Tibial nerve (tissue), 4 donors: Measurements from ENCODE around the gene SAMSN1. TPM values are rescaled to one million over a fixed set of nuclear protein-coding genes. Genes with fewer than 3 reads are reported as not detected.

Source experiments
- DNase-seq, 2 donors: peaks; one replicate each; pipeline ENCODE4 v3.0.0-alpha.2; 2019; ENCODE audit warnings: low spot score in 2 of 2
- H3K27ac ChIP-seq, 4 donors: fragments of 200-600 bp; sonication (generic) in 3 of 4; one replicate each; pipeline ENCODE4 v1.5.1; 2017 to 2019; ENCODE audit warnings: mild to moderate bottlenecking in 1 of 4
- H3K27me3 ChIP-seq, 2 donors: fragments of 200-600 bp; sonication (generic) in 1 of 2; one replicate each; pipeline versions ENCODE4 v1.5.1 to v1.6.0; 2017 to 2019
- H3K36me3 ChIP-seq, 3 donors: fragments of 200-600 bp; sonication (generic); one replicate each; pipeline ENCODE4 v1.5.1; 2018 to 2019
- H3K4me1 ChIP-seq, 4 donors: fragments of 200-600 bp; sonication (generic) in 3 of 4; one replicate each; pipeline ENCODE4 v1.5.1; 2017 to 2019
- H3K4me3 ChIP-seq, 4 donors: fragments of 200-600 bp; sonication (generic) in 3 of 4; one replicate each; pipeline ENCODE4 v1.5.1; 2017 to 2019; ENCODE audit warnings: mild to moderate bottlenecking in 1 of 4, moderate library complexity in 1 of 4
- H3K9me3 ChIP-seq, 4 donors: fragments of 200-600 bp; sonication (generic) in 3 of 4; one replicate each; pipeline ENCODE4 v1.5.1; 2017 to 2019
- CTCF ChIP-seq, 5 experiments: fragments of 200-600 bp in 3 of 5; fragments of 450-650 bp in 2 of 5; sonication (generic) in 3 of 5; IDR thresholded peaks; one replicate each; pipeline ENCODE4 v1.5.1; 2016 to 2019; ENCODE audit warnings: antibody characterized with exemption in 5 of 5, mild to moderate bottlenecking in 3 of 5, moderate library complexity in 2 of 5
- EP300 ChIP-seq, 2 donors: sonication (generic); formaldehyde crosslinking; IDR thresholded peaks; one replicate each; pipeline ENCODE4 v1.6.1; 2017; ENCODE audit warnings: antibody characterized with exemption in 2 of 2, mild to moderate bottlenecking in 1 of 2
- POLR2A ChIP-seq, 2 donors: fragments of 450-650 bp; IDR thresholded peaks; one replicate each; pipeline ENCODE4 v1.6.1; 2017; ENCODE audit warnings: antibody characterized with exemption in 2 of 2, mild to moderate bottlenecking in 2 of 2, moderate library complexity in 2 of 2
- WGBS, 2 donors: methylation state at CpG; one replicate each; pipeline ENCODE4 v1.1.5; 2018; 5-methylcytosine and 5-hydroxymethylcytosine counted together
- total RNA-seq, 4 donors: library from RNA; depleted of rRNA; stranded (reverse); fragments of >200 nt; gene quantifications; one replicate each; pipeline ENCODE4 v1.1.0, GENCODE V29; 2016

The SAMSN1 gene
- total RNA-seq, 4 donors from 2014 or later: 2.9 to 13.5 (median 7.6) TPM

- no peak for DNase-seq
- WGBS, 2 donors: 48 to 63% methylated on average over 2 of the region's 2 CpGs
- H3K4me1 ChIP-seq: no peaks in the 10 kb centered on the region
- TF ChIP-seq CTCF (IDR thresholded peaks at IDR 0.05): no peak
- no peak for TF ChIP-seq EP300 (IDR thresholded peaks at IDR 0.05)
- TF ChIP-seq POLR2A (IDR thresholded peaks at IDR 0.05): no peak
- no peak overlapping the region for H3K4me3 ChIP-seq
- H3K27ac ChIP-seq: no peak overlapping the region
- no peaks in the 10 kb centered on the region for H3K36me3 ChIP-seq
- H3K9me3 ChIP-seq: no peaks in the 10 kb centered on the region
- H3K27me3 ChIP-seq: no peaks in the 10 kb centered on the region
Observed at GRCh38 chr21:14572204-14572780, 26.2 kb upstream of the SAMSN1 start.

GRCh38 chr21:14569868-14570267, 23.8 kb upstream of the SAMSN1 start:
- 82 to 89% methylated on average over 6 of the region's 6 CpGs for WGBS, 2 donors
- no peak for TF ChIP-seq EP300 (IDR thresholded peaks at IDR 0.05)
- TF ChIP-seq POLR2A (IDR thresholded peaks at IDR 0.05): no peak
- TF ChIP-seq CTCF (IDR thresholded peaks at IDR 0.05): no peak
- H3K4me3 ChIP-seq: no peak overlapping the region
- DNase-seq: no peak
- no peak overlapping the region for H3K27ac ChIP-seq
- no peaks in the 10 kb centered on the region for H3K9me3 ChIP-seq
- no peaks in the 10 kb centered on the region for H3K36me3 ChIP-seq
- no peaks in the 10 kb centered on the region for H3K4me1 ChIP-seq
- H3K27me3 ChIP-seq: no peaks in the 10 kb centered on the region

GRCh38 chr21:14569026-14569621, 23.0 kb upstream of the SAMSN1 start:
- Histone ChIP-seq H3K27me3 (no peaks in the 10 kb centered on the region), H3K36me3 (no peaks in the 10 kb centered on the region)
- TF ChIP-seq EP300 (IDR thresholded peaks at IDR 0.05): no peak
- no peak for TF ChIP-seq POLR2A (IDR thresholded peaks at IDR 0.05)
- no peak for TF ChIP-seq CTCF (IDR thresholded peaks at IDR 0.05)

GRCh38 chr21:14567331-14568279, 21.5 kb upstream of the SAMSN1 start:
- Histone ChIP-seq H3K27ac (no peak overlapping the region), H3K27me3 (no peaks in the 10 kb centered on the region), H3K4me3 (no peak overlapping the region), H3K36me3 (no peaks in the 10 kb centered on the region), H3K4me1 (no peaks in the 10 kb centered on the region), H3K9me3 (no peaks in the 10 kb centered on the region)
- no peak for TF ChIP-seq POLR2A (IDR thresholded peaks at IDR 0.05)
- no peak for TF ChIP-seq EP300 (IDR thresholded peaks at IDR 0.05)
- no peak for TF ChIP-seq CTCF (IDR thresholded peaks at IDR 0.05)
- WGBS, 2 donors: 70 to 72% methylated on average over 7 of the region's 7 CpGs
- no peak for DNase-seq

More at GRCh38 chr21:14569026-14569621, 23.0 kb upstream of the SAMSN1 start:
- Histone ChIP-seq H3K27ac (no peak overlapping the region), H3K9me3 (no peaks in the 10 kb centered on the region), H3K4me3 (no peak overlapping the region), H3K4me1 (no peaks in the 10 kb centered on the region)
- no peak for DNase-seq
- 74 to 77% methylated on average over 3 of the region's 3 CpGs for WGBS, 2 donors

- TF ChIP-seq CTCF (IDR thresholded peaks at IDR 0.05) (no peak), POLR2A (IDR thresholded peaks at IDR 0.05) (no peak), EP300 (IDR thresholded peaks at IDR 0.05) (no peak)
- no peak for DNase-seq
Observed at GRCh38 chr21:14566894-14567293, 20.8 kb upstream of the SAMSN1 start.

More at GRCh38 chr21:14566894-14567293, 20.8 kb upstream of the SAMSN1 start:
- Histone ChIP-seq H3K4me1 (no peaks in the 10 kb centered on the region), H3K36me3 (no peaks in the 10 kb centered on the region), H3K27me3 (no peaks in the 10 kb centered on the region), H3K9me3 (no peaks in the 10 kb centered on the region), H3K27ac (no peak overlapping the region), H3K4me3 (no peak overlapping the region)
- 66 to 88% methylated on average over 5 of the region's 5 CpGs for WGBS, 2 donors
